Measurements from ENCODE around the gene LDB2.

The LDB2 gene

DNA sequence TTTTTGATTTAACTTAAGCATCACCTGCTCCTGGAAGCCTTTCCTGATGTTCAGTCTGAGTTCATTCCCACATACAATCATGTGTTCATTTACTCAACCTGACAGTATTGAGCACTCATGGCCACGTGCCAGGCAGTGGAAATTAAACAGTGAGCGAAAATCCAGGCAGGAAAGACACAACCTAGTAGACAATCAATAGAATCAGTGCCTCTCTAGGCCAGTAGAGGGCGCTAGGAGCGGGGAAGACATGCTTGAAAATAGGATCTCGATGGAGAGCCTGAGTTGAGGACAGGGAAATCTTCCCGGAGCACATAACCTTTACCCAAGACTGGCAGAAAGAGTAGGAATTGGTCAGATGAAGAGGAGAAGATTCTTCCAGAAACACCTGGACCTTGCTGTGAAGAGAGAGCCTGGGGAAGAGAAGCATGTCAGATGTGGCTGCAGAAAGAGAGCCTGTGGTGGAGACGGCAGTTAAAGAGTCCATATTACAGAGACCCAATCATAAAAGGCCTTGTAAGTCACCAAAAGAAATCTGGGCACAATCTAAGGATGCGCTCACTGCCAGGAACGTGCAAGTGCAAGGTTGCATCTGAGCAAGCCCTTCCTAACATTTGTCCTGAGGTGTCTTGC lies 103.5 kb downstream of the LDB2 start:
- no peak for DNase-seq

- no peak for DNase-seq
Observed at GRCh38 chr4:16791460-16791859, 107.0 kb downstream of the LDB2 start.

DNA sequence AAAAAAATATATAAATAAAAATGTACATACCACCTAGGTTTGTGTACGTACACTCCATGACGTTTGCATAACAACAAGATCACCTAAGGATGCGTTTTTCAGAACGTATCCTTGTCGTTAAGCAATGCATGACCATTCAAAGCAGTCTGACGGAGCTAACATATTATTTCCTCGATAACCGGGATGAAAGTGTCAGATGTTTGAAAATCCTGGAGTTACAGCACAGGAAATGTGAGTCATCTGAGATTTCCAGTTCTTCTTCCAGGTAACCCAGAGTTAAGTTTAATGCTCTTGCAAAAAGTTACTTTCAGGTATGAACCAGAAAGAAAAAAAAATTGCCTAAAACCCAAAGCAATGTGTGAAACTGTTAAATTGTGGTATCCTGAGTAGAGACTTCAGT lies 107.9 kb downstream of the LDB2 start:
- DNase-seq, result no peak

- DNase-seq, result no peak
Observed at GRCh38 chr4:16788868-16789267, 109.6 kb downstream of the LDB2 start.

DNA sequence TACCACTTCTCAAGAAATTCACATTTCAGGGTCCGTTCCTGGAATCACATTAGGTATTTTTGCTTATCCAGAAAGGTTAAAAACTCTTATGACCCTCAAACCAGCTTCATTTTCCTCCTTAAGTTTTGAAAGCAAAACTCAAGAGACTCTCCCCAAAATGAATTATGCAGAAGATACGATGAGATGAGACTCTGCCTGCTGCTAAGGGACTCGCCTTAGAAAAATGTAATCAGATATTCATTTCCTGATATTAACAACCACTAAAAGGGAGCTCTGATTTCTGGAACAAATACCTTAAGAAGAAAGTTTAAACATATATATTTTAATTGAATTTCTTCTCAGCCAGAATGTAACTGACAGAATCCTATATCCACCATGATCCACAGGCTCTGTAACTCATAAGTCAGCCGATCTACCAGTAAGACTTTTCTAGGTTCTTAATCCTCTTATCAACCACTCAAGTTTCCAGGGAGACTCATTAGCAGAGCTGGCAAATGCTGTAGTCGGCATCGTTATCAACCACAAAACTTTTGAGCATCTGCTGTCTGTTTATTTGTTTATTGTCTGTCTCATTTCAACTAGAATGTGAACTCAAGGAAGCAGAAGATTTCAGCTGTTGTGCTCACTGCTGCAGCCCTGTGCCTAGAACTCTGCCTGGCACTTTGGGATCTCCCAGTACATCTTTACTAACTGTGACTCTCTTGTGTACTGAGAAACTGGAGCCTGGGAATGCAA lies 112.5 kb downstream of the LDB2 start:
- no peak for DNase-seq

GRCh38 chr4:16783119-16783518 lies 115.3 kb downstream of the LDB2 start:
- DNase-seq, result no peak

- DNase-seq, result no peak
Observed at GRCh38 chr4:16779028-16779675, 119.3 kb downstream of the LDB2 start.

DNA sequence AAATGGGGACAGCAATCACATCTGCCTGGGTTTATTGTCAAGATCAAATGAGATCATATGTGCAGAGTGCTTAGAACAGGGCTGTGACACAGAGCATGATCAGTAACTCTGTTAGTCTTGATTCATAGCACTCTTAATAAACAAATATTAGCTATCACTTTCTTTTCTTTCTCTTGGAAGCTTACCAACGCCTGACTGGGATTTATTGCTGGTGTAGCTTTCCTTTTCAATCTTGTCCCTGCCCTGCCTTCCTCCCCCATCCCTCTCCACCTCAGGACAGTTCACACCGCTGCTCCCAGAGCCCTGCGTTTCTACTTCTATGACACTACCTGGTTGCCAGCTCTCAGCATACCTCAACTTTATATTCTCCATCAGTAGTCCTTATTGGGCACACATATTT lies 120.7 kb downstream of the LDB2 start:
- DNase-seq, result no peak

DNA sequence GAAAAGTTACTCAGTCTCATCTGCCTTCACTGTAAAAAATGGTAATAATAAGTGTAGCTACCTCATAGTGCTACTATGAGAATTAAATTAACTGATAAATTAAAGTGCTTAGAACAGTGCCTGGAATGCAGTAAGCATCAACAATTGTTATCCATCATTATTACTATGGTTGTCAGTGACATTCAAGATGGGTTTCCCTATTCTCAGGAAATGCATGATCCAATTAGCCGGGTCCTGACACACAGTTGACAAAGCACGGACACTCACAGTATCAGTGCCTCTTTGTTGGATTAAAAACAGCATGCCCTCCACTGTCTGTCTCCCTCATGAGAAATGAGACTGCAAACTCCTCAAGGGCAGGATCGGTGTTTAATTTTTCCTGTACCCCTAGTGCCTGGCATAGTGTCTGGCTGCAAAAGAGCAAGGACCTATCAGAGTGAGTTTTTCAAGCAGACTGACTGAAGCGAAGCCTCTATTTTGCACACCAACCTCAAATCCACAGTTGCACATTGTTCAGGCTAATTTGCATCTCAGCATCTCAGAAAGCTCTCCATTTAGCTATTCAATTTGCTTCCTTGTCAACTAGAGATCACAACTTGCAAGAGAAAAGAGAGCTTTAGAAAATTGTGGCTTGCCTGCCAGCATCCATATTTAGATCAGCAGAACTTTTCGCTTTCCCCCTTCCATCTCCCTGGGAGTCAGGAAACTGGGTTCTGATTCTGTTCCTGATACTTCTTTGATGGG lies 122.9 kb downstream of the LDB2 start:
- no peak for DNase-seq

GRCh38 chr4:16772366-16772850 lies 126.0 kb downstream of the LDB2 start:
- no peak for DNase-seq

DNA sequence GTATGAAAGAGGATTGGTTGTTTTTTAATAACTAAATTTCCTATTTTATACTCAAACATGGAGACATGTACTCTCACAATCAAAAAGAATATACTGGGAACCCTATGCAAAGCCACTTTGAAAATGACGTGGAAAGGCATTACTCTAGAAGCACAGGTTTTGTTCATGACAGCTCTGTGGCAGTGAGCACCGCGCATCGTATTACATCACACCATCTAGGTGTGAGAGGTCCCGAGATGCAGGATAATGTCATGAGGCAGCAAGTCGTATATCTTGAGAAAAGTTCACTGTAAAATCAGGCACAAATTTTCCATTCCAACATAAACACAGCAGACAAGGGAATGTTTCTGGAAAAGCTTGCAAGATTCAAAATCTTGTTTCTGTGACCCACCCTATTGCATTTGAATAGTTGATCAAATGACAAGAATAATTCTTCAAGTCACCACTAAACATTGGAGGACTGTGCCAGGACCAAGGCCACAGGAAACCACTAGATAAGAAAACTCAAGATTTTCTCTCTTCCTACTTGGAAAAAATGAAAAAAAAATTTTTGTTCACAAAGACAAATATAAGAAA lies 127.6 kb downstream of the LDB2 start:
- DNase-seq, result no peak

- DNase-seq, result no peak
Observed at GRCh38 chr4:16767861-16768260, 130.6 kb downstream of the LDB2 start.

DNA sequence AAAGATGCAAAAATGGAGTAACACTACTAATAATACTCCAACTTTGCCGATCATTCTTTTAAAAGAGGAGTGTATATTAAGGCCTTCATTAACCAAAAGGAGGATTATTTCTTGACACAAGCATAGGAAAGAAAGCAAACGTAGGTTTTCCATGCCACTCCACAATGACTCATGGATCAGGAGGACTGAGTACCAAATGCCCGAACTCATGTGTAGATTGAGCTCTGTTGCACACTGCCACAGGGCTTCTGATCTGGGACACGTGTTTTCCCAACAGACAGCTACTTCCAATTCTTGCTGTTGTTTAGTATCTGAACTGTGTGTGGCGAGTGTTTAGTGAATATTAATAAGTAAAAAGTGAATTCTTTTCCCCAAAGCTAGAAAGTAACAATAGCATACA lies 131.2 kb downstream of the LDB2 start:
- no peak for DNase-seq

- DNase-seq, result no peak
Observed at GRCh38 chr4:16765546-16765945, 132.9 kb downstream of the LDB2 start.

DNA sequence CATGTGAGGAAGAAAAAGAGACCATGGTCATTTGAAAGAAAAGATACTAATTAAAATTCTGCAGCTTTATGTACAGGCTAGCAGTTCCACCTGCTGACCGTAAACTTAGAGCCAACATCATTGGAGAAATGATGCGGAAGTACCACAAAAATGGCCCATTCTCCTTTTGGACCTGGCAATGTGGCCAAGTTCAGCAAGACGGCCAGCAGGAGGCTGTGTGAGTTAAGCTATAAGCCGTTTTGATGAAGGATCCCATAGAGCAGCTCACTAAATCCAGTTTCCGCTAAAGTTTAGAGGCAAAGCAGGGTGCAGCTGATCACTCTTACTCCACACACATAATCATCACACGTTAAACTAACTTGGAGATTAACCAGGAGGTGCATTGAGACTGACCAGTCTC lies 133.8 kb downstream of the LDB2 start:
- DNase-seq, result no peak

DNA sequence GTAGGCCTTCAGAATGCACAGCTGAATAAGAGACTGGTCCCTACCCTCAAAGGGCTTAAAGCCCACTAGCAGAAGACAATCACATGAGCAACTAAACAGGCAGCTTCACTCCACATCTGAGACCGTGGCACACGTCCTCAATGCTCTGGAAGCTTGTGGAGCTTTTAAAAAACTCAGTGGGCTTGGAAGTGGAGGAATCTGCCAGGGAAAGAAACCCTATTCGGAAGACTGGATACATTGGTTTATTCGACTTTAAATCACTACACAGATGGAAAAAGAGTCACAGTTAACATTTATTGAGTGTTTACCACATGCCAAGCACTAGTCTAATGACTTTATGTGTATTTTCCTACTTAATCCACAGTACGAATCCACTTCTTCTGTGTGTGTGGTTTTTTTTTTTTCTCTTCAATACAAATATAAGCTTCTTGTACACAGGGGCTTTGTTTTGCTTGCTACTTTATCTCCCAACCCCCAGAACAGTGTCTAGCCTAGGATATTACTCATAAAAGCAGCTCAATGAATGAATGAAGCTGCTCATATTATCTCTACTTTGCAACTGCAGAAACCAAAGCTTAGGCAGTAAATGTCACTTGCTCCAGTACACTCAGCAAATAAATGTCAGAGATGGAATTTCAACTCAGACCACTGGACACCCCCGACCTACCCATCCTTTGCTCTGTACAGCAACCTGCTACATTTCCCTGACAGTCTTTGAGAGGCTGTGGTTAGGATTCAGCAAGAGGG lies 137.7 kb downstream of the LDB2 start:
- no peak for DNase-seq

DNA sequence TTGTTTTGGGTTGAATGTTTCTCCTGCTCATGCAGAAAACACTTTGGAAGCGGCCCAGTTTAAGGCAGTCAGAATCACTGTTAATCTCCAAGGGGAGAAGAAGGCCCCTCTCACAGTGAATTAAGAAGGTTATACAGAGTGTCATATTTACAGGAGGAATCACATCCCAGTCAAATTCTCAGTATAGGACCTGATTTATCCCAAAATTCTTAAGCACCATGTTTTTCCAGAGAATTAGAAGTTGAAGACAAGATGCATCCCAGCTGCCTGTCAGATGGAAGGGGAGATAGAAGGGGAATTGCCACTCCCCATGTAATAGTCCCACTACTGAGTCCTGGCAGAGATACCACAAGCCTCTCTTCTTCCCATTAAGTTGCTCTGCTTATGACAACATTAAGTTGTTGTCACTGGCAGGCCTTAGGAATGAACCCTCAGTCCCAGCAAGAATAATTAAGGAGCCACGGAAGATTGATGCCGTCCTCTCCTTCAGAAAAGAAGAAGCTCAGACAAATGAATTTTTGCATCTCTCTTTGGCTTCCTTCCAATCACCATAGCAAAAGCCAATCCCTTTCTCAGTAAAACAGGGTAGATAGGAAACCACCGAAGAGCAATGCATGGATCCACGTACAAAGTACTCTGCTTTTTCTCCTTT lies 138.4 kb downstream of the LDB2 start:
- no peak for DNase-seq

- no peak for DNase-seq
Observed at GRCh38 chr4:16758816-16759215, 139.6 kb downstream of the LDB2 start.

DNA sequence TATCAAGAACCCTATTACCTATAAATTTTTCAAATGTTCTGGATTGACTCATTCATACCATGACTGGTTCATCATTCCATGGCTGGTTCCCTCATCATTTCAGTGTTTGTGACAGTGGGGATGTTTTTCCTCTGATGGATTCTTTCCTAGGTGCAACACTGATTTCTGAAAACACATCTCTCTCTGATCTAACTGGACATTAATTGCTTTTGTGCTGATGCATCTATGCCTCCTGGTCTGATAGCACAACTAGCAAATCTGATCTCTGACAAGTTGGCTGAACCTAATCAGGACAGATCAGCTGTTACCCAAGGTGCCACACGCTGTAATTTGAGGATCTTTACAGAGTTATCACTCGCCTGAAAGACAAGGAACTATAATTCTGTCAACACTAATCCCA lies 140.2 kb downstream of the LDB2 start:
- no peak for DNase-seq

DNA sequence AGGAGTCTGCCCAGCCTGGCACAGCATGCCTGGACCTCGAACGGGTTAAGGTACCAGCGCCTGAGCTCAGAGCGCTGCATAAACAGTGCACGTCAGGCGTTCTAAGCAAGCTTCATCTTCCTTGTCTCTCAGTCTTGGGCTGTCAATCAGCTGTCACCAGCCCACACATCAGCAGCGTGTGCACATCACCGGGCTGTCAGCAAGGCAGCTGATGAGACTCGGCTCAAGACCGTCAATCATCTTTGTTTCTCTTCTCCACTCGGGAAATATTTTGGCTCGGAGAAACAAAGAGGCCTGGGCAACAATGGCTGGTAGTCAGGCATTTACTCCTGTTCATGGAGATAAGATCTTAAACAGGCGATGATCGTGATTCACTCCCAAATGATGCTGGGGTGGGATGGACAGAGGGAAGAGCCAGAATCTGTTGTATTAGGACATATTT lies 141.3 kb downstream of the LDB2 start:
- no peak for DNase-seq

GRCh38 chr4:16754104-16754503 lies 144.3 kb downstream of the LDB2 start:
- DNase-seq, result no peak

DNA sequence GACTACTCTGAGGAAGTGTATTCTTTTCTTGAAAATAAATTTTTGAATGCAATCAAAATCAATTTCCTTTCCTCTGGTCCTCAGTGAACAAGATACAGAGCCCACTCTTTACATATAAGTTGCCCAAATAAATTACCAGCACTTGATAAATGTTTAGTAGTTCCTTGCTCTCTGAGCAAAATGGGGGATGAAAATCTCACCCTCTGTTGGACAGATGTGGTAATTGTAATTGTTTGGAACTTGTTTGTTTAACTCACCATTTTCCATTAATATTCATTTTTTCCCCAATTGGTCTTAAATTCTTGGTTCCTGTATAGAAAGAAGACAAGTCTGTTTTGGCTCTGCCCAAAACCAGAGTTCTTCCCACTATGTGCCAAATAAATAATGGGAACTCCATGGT lies 146.3 kb downstream of the LDB2 start:
- no peak for DNase-seq

Data from NCI-H1092 treated with DMSO at 0.1 percent for 48 hours (cell line).